ENCODE data around the gene KNOP1. TPM values are rescaled to one million over a fixed set of nuclear protein-coding genes. Genes with fewer than 3 reads are reported as not detected.
A peak's percentile ranks its signal among the peaks of the same experiment; 100 is the strongest.

Gene KNOP1
- total RNA-seq, 1 donor: 10.1 TPM

GRCh38 chr16:19700319-19700781 lies 17.7 kb downstream of the KNOP1 start:
- no peaks in the 10 kb centered on the region for H3K9me3 ChIP-seq (ENCODE audit: low read depth, low read length)
- H3K27me3 ChIP-seq (ENCODE audit: insufficient read depth, low read length): no peaks in the 10 kb centered on the region
- DNase-seq (ENCODE audit: insufficient read length, low spot score, missing footprints): peak; percentile 91
- H3K4me1 ChIP-seq (ENCODE audit: insufficient read depth, low read length): peaks cover 40% of the 10 kb centered on the region
- H3K4me3 ChIP-seq (ENCODE audit: insufficient read depth, low read length): no peak overlapping the region
- H4K20me1 ChIP-seq (ENCODE audit: insufficient read depth, low read length): peaks cover 5% of the 10 kb centered on the region
- peak overlapping the region; percentile 51 for H3K27ac ChIP-seq (ENCODE audit: low read depth, low read length)
- H3K79me2 ChIP-seq (ENCODE audit: insufficient read depth, low read length): peaks cover 2% of the 10 kb centered on the region
- H3K4me2 ChIP-seq (ENCODE audit: insufficient read depth, low read length): peak overlapping the region; percentile 20
- no peak for TF ChIP-seq CTCF (IDR thresholded peaks at IDR 0.05; ENCODE audit: extremely low read depth, low read depth, low read length)
- no peak overlapping the region for H2AFZ ChIP-seq (ENCODE audit: low read length)
- peaks cover 31% of the 10 kb centered on the region for H3K36me3 ChIP-seq (ENCODE audit: insufficient read depth, low read length)

- peaks cover 2% of the 10 kb centered on the region for H3K79me2 ChIP-seq (ENCODE audit: insufficient read depth, low read length)
- no peaks in the 10 kb centered on the region for H3K27me3 ChIP-seq (ENCODE audit: insufficient read depth, low read length)
- H3K4me3 ChIP-seq (ENCODE audit: insufficient read depth, low read length): no peak overlapping the region
- peak overlapping the region; percentile 64 for H3K27ac ChIP-seq (ENCODE audit: low read depth, low read length)
- H3K9me3 ChIP-seq (ENCODE audit: low read depth, low read length): no peaks in the 10 kb centered on the region
- H3K4me2 ChIP-seq (ENCODE audit: insufficient read depth, low read length): no peak overlapping the region
- peaks cover 5% of the 10 kb centered on the region for H4K20me1 ChIP-seq (ENCODE audit: insufficient read depth, low read length)
- DNase-seq (ENCODE audit: insufficient read length, low spot score, missing footprints): no peak
- H3K4me1 ChIP-seq (ENCODE audit: insufficient read depth, low read length): peaks cover 33% of the 10 kb centered on the region
- no peak overlapping the region for H2AFZ ChIP-seq (ENCODE audit: low read length)
- peaks cover 23% of the 10 kb centered on the region for H3K36me3 ChIP-seq (ENCODE audit: insufficient read depth, low read length)
- no peak for TF ChIP-seq CTCF (IDR thresholded peaks at IDR 0.05; ENCODE audit: extremely low read depth, low read depth, low read length)
Observed at GRCh38 chr16:19699472-19699871, 18.6 kb downstream of the KNOP1 start.

- no peak for TF ChIP-seq CTCF (IDR thresholded peaks at IDR 0.05; ENCODE audit: extremely low read depth, low read depth, low read length)
- Histone ChIP-seq H2AFZ (ENCODE audit: low read length) (no peak overlapping the region), H3K4me3 (ENCODE audit: insufficient read depth, low read length) (no peak overlapping the region), H3K9me3 (ENCODE audit: low read depth, low read length) (no peaks in the 10 kb centered on the region), H4K20me1 (ENCODE audit: insufficient read depth, low read length) (peaks cover 5% of the 10 kb centered on the region), H3K79me2 (ENCODE audit: insufficient read depth, low read length) (peaks cover 2% of the 10 kb centered on the region), H3K4me2 (ENCODE audit: insufficient read depth, low read length) (no peak overlapping the region), H3K27me3 (ENCODE audit: insufficient read depth, low read length) (no peaks in the 10 kb centered on the region), H3K36me3 (ENCODE audit: insufficient read depth, low read length) (peaks cover 16% of the 10 kb centered on the region), H3K4me1 (ENCODE audit: insufficient read depth, low read length) (peaks cover 31% of the 10 kb centered on the region), H3K27ac (ENCODE audit: low read depth, low read length) (peak overlapping the region; percentile 64)
- peak; percentile 82 for DNase-seq (ENCODE audit: insufficient read length, low spot score, missing footprints)
Observed at GRCh38 chr16:19698480-19699465, 19.3 kb downstream of the KNOP1 start.

GRCh38 chr16:19697756-19698318 lies 20.2 kb downstream of the KNOP1 start:
- no peak overlapping the region for H2AFZ ChIP-seq (ENCODE audit: low read length)
- H4K20me1 ChIP-seq (ENCODE audit: insufficient read depth, low read length): peaks cover 5% of the 10 kb centered on the region
- H3K79me2 ChIP-seq (ENCODE audit: insufficient read depth, low read length): peaks cover 2% of the 10 kb centered on the region
- no peak overlapping the region for H3K4me3 ChIP-seq (ENCODE audit: insufficient read depth, low read length)
- TF ChIP-seq CTCF (IDR thresholded peaks at IDR 0.05; ENCODE audit: extremely low read depth, low read depth, low read length): no peak
- DNase-seq (ENCODE audit: insufficient read length, low spot score, missing footprints): no peak
- H3K27ac ChIP-seq (ENCODE audit: low read depth, low read length): peak overlapping the region; percentile 64
- H3K36me3 ChIP-seq (ENCODE audit: insufficient read depth, low read length): peaks cover 7% of the 10 kb centered on the region
- no peaks in the 10 kb centered on the region for H3K9me3 ChIP-seq (ENCODE audit: low read depth, low read length)
- no peaks in the 10 kb centered on the region for H3K27me3 ChIP-seq (ENCODE audit: insufficient read depth, low read length)
- peaks cover 31% of the 10 kb centered on the region for H3K4me1 ChIP-seq (ENCODE audit: insufficient read depth, low read length)
- H3K4me2 ChIP-seq (ENCODE audit: insufficient read depth, low read length): no peak overlapping the region

All from osteoblast (primary cell).